Mesendoderm (in vitro differentiated cells): ENCODE results near the gene C7.

Experiments used
- DNase-seq: peaks from one replicate; pipeline ENCODE4 v3.0.0; 2013
- H2AK5ac ChIP-seq: 2 replicates; pipeline ENCODE4 v1.6.1; 2013; ENCODE audit warnings: low read length, inconsistent platforms
- H2BK120ac ChIP-seq: 2 replicates; pipeline ENCODE4 v1.6.1; 2013; ENCODE audit warnings: low read depth, mild to moderate bottlenecking, low read length, moderate library complexity, mixed read lengths
- H2BK15ac ChIP-seq: replicated peaks from 2 replicates; pipeline ENCODE4 v1.6.1; 2013; ENCODE audit warnings: low read depth, mild to moderate bottlenecking, moderate library complexity
- H2BK5ac ChIP-seq: 2 replicates; pipeline ENCODE4 v1.6.1; 2013; ENCODE audit warnings: low read length, inconsistent platforms
- H3K18ac ChIP-seq: 2 replicates; pipeline ENCODE4 v1.6.1; 2013; ENCODE audit warnings: mild to moderate bottlenecking, low read length, mixed read lengths
- H3K23ac ChIP-seq: one replicate; pipeline ENCODE4 v1.6.1; 2013; ENCODE audit warnings: low read length
- H3K27ac ChIP-seq: 2 replicates; pipeline ENCODE4 v1.5.1; 2013; ENCODE audit warnings: low read depth, mild to moderate bottlenecking, inconsistent platforms, low read length, moderate library complexity
- H3K27me3 ChIP-seq: 2 replicates; pipeline ENCODE4 v1.6.1; 2013; ENCODE audit warnings: low read length, control low read depth, mild to moderate bottlenecking, inconsistent platforms; ENCODE audit not compliant: insufficient read depth, poor library complexity
- H3K36me3 ChIP-seq: 2 replicates; pipeline ENCODE4 v1.6.1; 2013; ENCODE audit warnings: low read length, inconsistent platforms; ENCODE audit not compliant: control insufficient read depth, insufficient read depth
- H3K4ac ChIP-seq: one replicate; pipeline ENCODE4 v1.6.1; 2013; ENCODE audit warnings: low read depth, mild to moderate bottlenecking, low read length, moderate library complexity
- H3K4me1 ChIP-seq: 2 replicates; pipeline ENCODE4 v1.6.1; 2013; ENCODE audit warnings: low read depth, low read length, inconsistent platforms; ENCODE audit not compliant: control insufficient read depth
- H3K4me2 ChIP-seq: 2 replicates; pipeline ENCODE4 v1.6.1; 2013; ENCODE audit warnings: low read length
- H3K4me3 ChIP-seq: 2 replicates; pipeline ENCODE4 v1.5.1; 2013; ENCODE audit warnings: mild to moderate bottlenecking, low read length
- H3K56ac ChIP-seq: one replicate; pipeline ENCODE4 v1.6.1; 2013; ENCODE audit warnings: low read length
- H3K79me1 ChIP-seq: 2 replicates; pipeline ENCODE4 v1.6.1; 2013; ENCODE audit warnings: low read length, inconsistent platforms
- H3K79me2 ChIP-seq: 2 replicates; pipeline ENCODE4 v1.6.1; 2013; ENCODE audit warnings: mild to moderate bottlenecking, low read length; ENCODE audit not compliant: control insufficient read depth, insufficient read depth
- H3K9ac ChIP-seq: 2 replicates; pipeline ENCODE4 v1.6.1; 2013; ENCODE audit warnings: low read length, inconsistent platforms
- H4K5ac ChIP-seq: one replicate; pipeline ENCODE4 v1.6.1; 2013; ENCODE audit warnings: low read length
- H4K8ac ChIP-seq: one replicate; pipeline ENCODE4 v1.6.1; 2013; ENCODE audit warnings: low read depth, mild to moderate bottlenecking, control low read depth, low read length, moderate library complexity
- WGBS: extraction: QIAGEN DNeasy Blood & Tissue Kit; methylation state at CpG from one replicate; pipeline ENCODE4 v1.1.7; 2013; ENCODE audit warnings: low lambda C conversion rate, missing lambda C conversion rate; ENCODE audit not compliant: insufficient coverage; ENCODE audit errors: extremely low coverage; 5-methylcytosine and 5-hydroxymethylcytosine counted together

The C7 gene

DNA sequence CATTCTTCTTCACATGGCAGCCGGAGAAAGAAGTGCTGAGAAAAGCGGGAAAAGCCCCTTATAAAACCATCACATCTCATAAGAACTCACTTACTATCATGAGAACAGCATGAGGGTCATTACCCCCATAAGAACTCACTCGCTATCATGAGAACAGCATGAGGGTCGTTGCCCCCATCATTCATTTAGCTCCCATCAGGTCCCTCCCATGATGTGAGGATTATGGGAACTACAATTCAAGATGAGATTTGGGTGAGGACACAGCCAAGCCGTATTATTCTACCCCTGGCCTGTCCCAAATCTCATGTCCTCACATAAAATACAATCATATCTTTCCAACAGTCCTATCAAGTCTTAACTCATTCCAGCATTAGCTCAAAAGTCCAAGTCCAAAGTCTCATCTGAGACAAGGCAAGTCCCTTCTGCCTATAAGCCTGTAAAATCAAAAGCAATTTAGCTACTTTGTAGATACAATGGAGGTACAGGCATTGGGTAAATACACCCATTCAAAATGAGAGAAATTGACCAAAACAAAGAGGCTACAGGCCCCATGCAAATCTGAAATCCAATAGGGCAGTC is 82.8 kb downstream of the C7 start:
- Histone ChIP-seq H3K4ac (no peak overlapping the region), H2BK5ac (no peak overlapping the region), H2BK120ac (no peak overlapping the region), H3K18ac (no peak overlapping the region), H3K36me3 (no peaks in the 10 kb centered on the region), H4K8ac (no peak overlapping the region), H3K27me3 (no peaks in the 10 kb centered on the region), H3K79me2 (no peaks in the 10 kb centered on the region), H3K23ac (no peak overlapping the region), H4K5ac (no peak overlapping the region), H3K79me1 (no peaks in the 10 kb centered on the region), H2AK5ac (no peak overlapping the region), H2BK15ac (no peak overlapping the region), H3K27ac (no peak overlapping the region), H3K4me3 (no peak overlapping the region), H3K4me2 (no peak overlapping the region), H3K4me1 (no peaks in the 10 kb centered on the region), H3K9ac (no peak overlapping the region), H3K56ac (no peak overlapping the region)
- DNase-seq = no peak
- no CpG with 5 or more reads among the region's 5 CpGs for WGBS

DNA sequence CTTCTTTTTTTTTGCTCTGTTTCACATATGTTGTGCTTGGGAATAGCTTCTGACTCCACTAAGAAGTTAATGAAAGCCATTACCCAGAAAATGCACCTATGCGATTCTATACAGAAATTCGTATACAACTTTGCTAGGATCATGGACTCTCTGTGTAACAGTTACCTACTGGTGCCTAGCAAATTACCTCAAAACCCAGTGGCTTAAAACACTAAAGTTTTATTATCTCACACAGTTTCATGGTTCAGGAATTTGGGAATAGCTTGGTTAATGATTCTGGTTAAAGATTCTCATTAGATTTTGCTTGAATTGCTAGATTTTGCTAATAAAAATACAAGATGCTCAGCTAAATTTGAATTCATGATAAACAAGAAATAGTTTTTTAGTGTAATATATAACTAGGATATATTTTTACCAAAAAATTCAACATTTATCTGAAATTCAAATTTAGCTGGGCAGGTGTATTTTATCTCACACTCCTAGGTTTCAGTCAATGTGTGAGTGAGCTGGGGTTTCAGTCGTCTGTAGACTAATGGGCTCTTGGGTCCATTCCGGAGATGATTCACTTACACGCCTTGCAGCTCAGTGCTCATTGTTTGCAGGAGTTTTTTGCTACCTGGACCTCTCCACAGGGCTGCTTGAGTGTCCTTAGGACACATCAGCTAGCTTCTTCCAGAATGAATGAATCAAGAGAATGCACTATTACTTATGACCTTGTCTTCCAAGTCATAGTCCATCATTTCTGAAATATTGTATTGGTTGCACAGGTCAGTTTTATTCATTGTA is 86.7 kb downstream of the C7 start:
- no peak overlapping the region for H2AK5ac ChIP-seq
- H3K79me2 ChIP-seq = no peaks in the 10 kb centered on the region
- no peak overlapping the region for H4K8ac ChIP-seq
- no peak overlapping the region for H2BK5ac ChIP-seq
- no CpG with 5 or more reads among the region's 5 CpGs for WGBS
- no peaks in the 10 kb centered on the region for H3K27me3 ChIP-seq
- H3K4me3 ChIP-seq = no peak overlapping the region
- no peaks in the 10 kb centered on the region for H3K4me1 ChIP-seq
- H3K4me2 ChIP-seq = no peak overlapping the region
- no peak overlapping the region for H3K56ac ChIP-seq
- H3K23ac ChIP-seq = no peak overlapping the region
- DNase-seq = no peak
- no peak overlapping the region for H2BK15ac ChIP-seq
- H3K9ac ChIP-seq = no peak overlapping the region
- H3K18ac ChIP-seq = no peak overlapping the region
- H4K5ac ChIP-seq = no peak overlapping the region
- no peak overlapping the region for H3K4ac ChIP-seq
- no peak overlapping the region for H2BK120ac ChIP-seq
- H3K79me1 ChIP-seq = no peaks in the 10 kb centered on the region
- H3K27ac ChIP-seq = no peak overlapping the region
- H3K36me3 ChIP-seq = no peaks in the 10 kb centered on the region

DNA sequence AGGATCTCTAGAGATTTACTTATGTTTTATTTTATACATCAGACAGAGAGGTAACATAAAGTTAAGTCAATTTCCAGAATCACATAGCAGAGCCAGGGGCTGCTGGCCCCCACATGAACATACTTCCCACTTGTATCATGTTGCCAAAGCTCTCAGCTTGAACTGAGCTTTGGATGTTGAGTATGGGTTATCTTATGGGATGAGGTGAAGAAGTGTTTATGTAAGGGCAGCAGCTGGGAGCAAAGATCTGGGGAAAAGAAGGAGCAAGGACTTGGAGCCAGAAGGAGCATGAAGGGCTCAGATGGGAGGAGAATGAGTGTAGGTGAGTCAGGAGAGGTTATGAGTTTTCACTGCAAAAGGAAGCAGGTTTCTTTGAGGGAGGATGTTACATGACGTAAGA is 89.8 kb downstream of the C7 start:
- Histone ChIP-seq H2AK5ac (no peak overlapping the region), H3K4ac (no peak overlapping the region), H3K4me3 (no peak overlapping the region), H3K18ac (no peak overlapping the region), H3K27me3 (no peaks in the 10 kb centered on the region), H2BK15ac (no peak overlapping the region), H3K23ac (no peak overlapping the region), H2BK120ac (no peak overlapping the region), H3K56ac (no peak overlapping the region), H4K5ac (no peak overlapping the region), H3K4me2 (no peak overlapping the region), H3K79me1 (no peaks in the 10 kb centered on the region), H3K4me1 (no peaks in the 10 kb centered on the region), H3K27ac (no peak overlapping the region), H3K79me2 (no peaks in the 10 kb centered on the region), H3K9ac (no peak overlapping the region), H4K8ac (no peak overlapping the region), H3K36me3 (no peaks in the 10 kb centered on the region), H2BK5ac (no peak overlapping the region)
- WGBS = no CpG with 5 or more reads among the region's 1 CpG
- no peak for DNase-seq

DNA sequence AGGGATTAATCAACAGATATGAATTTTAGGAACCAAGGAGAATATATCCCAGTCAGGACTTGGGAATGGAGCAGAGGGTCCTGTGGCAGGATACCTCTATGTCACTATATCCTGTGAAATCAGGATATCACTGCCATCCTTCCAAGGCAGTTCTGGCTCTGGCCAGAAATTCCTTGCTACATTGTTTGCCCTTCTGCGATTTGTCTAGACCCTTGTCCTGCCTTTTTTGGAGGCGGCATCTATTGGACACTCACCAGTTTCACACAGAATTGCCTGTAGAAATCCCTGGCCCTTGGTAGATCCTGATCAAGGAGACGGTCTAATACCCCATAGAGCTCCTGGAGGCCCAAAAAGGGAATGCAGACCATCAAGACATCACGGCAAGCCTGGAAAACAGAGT is 90.7 kb downstream of the C7 start:
- Histone ChIP-seq H2BK15ac (no peak overlapping the region), H3K79me1 (no peaks in the 10 kb centered on the region), H2BK120ac (no peak overlapping the region), H3K4me3 (no peak overlapping the region), H3K27me3 (no peaks in the 10 kb centered on the region), H2BK5ac (no peak overlapping the region), H4K8ac (no peak overlapping the region), H3K79me2 (no peaks in the 10 kb centered on the region), H3K27ac (no peak overlapping the region), H3K9ac (no peak overlapping the region), H3K56ac (no peak overlapping the region), H4K5ac (no peak overlapping the region), H3K36me3 (no peaks in the 10 kb centered on the region), H3K4ac (no peak overlapping the region), H3K23ac (no peak overlapping the region), H2AK5ac (no peak overlapping the region), H3K18ac (no peak overlapping the region), H3K4me2 (no peak overlapping the region), H3K4me1 (no peaks in the 10 kb centered on the region)
- WGBS = no CpG with 5 or more reads among the region's 4 CpGs
- no peak for DNase-seq

DNA sequence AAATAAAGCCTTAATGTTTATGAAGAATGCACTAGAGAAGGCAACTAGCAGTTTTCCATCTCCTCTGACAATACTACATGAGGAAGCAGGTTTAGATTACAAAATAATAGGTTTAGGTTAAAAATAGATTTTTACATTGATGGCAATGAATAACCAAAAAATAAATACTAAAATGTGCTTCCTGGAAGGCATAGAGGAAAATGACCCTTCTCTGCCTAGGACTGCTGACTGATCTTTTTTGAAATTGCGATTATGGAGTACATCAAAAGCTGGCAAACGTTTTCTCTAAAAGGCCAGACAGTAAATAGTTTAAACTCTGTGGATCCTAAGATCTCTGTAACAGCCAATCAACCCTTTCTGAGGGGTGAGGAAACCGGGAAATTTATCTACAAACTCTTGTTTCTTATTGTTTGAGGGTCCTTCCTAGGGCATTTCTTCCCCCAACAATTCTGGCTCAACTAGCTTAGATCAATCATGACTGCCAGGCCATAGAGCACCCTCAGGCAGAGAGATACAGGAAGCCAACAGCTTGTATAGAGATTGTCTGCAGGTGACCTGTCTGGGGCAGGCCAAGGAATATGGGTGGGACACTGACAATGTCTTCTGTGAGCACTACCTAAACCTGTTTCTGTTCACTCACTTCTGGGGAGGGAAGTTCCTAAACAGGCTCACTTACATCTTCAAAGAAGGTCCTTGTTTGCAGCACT is 94.5 kb downstream of the C7 start:
- no peak overlapping the region for H3K56ac ChIP-seq
- WGBS = no CpG with 5 or more reads among the region's 3 CpGs
- no peak overlapping the region for H3K18ac ChIP-seq
- H3K27ac ChIP-seq = no peak overlapping the region
- H3K9ac ChIP-seq = no peak overlapping the region
- H3K27me3 ChIP-seq = no peaks in the 10 kb centered on the region
- no peak overlapping the region for H2BK15ac ChIP-seq
- H4K8ac ChIP-seq = no peak overlapping the region
- H3K4ac ChIP-seq = no peak overlapping the region
- no peak overlapping the region for H2BK5ac ChIP-seq
- no peak overlapping the region for H3K4me3 ChIP-seq
- no peaks in the 10 kb centered on the region for H3K79me1 ChIP-seq
- H3K4me2 ChIP-seq = no peak overlapping the region
- DNase-seq = no peak
- no peak overlapping the region for H2BK120ac ChIP-seq
- no peak overlapping the region for H2AK5ac ChIP-seq
- no peaks in the 10 kb centered on the region for H3K36me3 ChIP-seq
- no peak overlapping the region for H3K23ac ChIP-seq
- H4K5ac ChIP-seq = no peak overlapping the region
- no peaks in the 10 kb centered on the region for H3K79me2 ChIP-seq
- no peaks in the 10 kb centered on the region for H3K4me1 ChIP-seq
